Measurements from ENCODE around the gene UNKL. TPM values are rescaled to one million over a fixed set of nuclear protein-coding genes. Genes with fewer than 3 reads are reported as not detected.
A peak's percentile ranks its signal among the peaks of the same experiment; 100 is the strongest.

Gene UNKL
- total RNA-seq, 1 experiment from 2014 or later: 32.0 TPM

- no peak overlapping the region for H3K4me2 ChIP-seq (ENCODE audit: insufficient read depth, insufficient read length, low read length)
- peak overlapping the region; percentile 34; the same call in 1 of the 2 replicates for H3K14ac ChIP-seq (ENCODE audit: insufficient read depth, low read length)
- no peak overlapping the region for H3K23ac ChIP-seq (ENCODE audit: insufficient read length, low read depth, low read length)
- H2AK5ac ChIP-seq (ENCODE audit: insufficient read length, low read length): no peak overlapping the region
- H3K36me3 Mint-ChIP-seq (ENCODE audit: insufficient read depth in 1 of 3, low read depth in 3 of 3): no peaks in the 10 kb centered on the region
- no peaks in the 10 kb centered on the region for H3K9me3 ChIP-seq (ENCODE audit: control insufficient read depth, low read depth, low read length)
- no peak overlapping the region for H2BK120ac ChIP-seq (ENCODE audit: low read depth, low read length, poor library complexity, severe bottlenecking)
- DNase-seq: no peak
- no peak overlapping the region for H3K56ac ChIP-seq (ENCODE audit: insufficient read length, low read depth, low read length)
- H3K9ac ChIP-seq (ENCODE audit: extremely low read depth, insufficient read length, low read length): no peak overlapping the region
- no peaks in the 10 kb centered on the region for H3K4me1 ChIP-seq (ENCODE audit: insufficient read depth, low read length)
- H2BK12ac ChIP-seq (ENCODE audit: insufficient read length, low read depth, low read length): no peak overlapping the region
- H3T11ph ChIP-seq (ENCODE audit: low read length): no peak overlapping the region
- peak overlapping the region; percentile 77 for H4K91ac ChIP-seq (ENCODE audit: insufficient read length, low read depth, low read length)
- H2BK20ac ChIP-seq (ENCODE audit: low read depth, low read length, poor library complexity, severe bottlenecking): no peak overlapping the region
- H3K4me1 Mint-ChIP-seq: no peaks in the 10 kb centered on the region; a peak in 1 of 4 replicates
- H4K5ac ChIP-seq (ENCODE audit: insufficient read length, low read depth, low read length): no peak overlapping the region
- no peak overlapping the region for H3K27ac Mint-ChIP-seq
- H3K27me3 Mint-ChIP-seq (ENCODE audit: low read depth): no peaks in the 10 kb centered on the region; the same call in 1 of the 2 replicates
- H3K4me3 Mint-ChIP-seq: no peak overlapping the region
- no peaks in the 10 kb centered on the region for H3K79me2 ChIP-seq (ENCODE audit: insufficient read depth, low read length)
- peak overlapping the region; percentile 57 for H3K18ac ChIP-seq (ENCODE audit: insufficient read length, low read depth, low read length)
- TF ChIP-seq, protein P1, sequence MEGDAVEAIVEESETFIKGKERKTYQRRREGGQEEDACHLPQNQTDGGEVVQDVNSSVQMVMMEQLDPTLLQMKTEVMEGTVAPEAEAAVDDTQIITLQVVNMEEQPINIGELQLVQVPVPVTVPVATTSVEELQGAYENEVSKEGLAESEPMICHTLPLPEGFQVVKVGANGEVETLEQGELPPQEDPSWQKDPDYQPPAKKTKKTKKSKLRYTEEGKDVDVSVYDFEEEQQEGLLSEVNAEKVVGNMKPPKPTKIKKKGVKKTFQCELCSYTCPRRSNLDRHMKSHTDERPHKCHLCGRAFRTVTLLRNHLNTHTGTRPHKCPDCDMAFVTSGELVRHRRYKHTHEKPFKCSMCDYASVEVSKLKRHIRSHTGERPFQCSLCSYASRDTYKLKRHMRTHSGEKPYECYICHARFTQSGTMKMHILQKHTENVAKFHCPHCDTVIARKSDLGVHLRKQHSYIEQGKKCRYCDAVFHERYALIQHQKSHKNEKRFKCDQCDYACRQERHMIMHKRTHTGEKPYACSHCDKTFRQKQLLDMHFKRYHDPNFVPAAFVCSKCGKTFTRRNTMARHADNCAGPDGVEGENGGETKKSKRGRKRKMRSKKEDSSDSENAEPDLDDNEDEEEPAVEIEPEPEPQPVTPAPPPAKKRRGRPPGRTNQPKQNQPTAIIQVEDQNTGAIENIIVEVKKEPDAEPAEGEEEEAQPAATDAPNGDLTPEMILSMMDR (conservative IDR thresholded peaks at IDR 0.05): no peak
- H3K27me3 ChIP-seq (ENCODE audit: insufficient read depth, low read length): no peaks in the 10 kb centered on the region
- H3K27ac ChIP-seq (ENCODE audit: insufficient read length, low read depth, low read length): no peak overlapping the region
- peak overlapping the region; percentile 72; the same call in 1 of the 2 replicates for H3K4ac ChIP-seq (ENCODE audit: low read depth, low read length)
- no peaks in the 10 kb centered on the region for H4K20me1 ChIP-seq (ENCODE audit: control insufficient read depth, insufficient read depth, insufficient read length)
- WGBS (ENCODE audit: extremely low coverage, insufficient read length, low lambda C conversion rate): no CpG with 5 or more reads among the region's 53 CpGs
- no peak overlapping the region for H2BK15ac ChIP-seq (ENCODE audit: low read depth, low read length)
- no peak overlapping the region for H2AFZ ChIP-seq (ENCODE audit: low read length)
- no peaks in the 10 kb centered on the region for H3K9me3 Mint-ChIP-seq
- H3K79me1 ChIP-seq (ENCODE audit: insufficient read depth, low read depth, low read length, poor library complexity, severe bottlenecking): no peaks in the 10 kb centered on the region
- no peaks in the 10 kb centered on the region for H3K23me2 ChIP-seq (ENCODE audit: insufficient read length, low read depth, low read length, poor library complexity, severe bottlenecking)
- H4K8ac ChIP-seq (replicated peaks; ENCODE audit: insufficient read length, low read depth, low read length): no peak overlapping the region
- H2BK5ac ChIP-seq (ENCODE audit: insufficient read length, low read length): no peak overlapping the region
Measured at GRCh38 chr16:1427473-1428461, 13.3 kb upstream of the UNKL start.
